PFSK-1 (cell line): ENCODE results near the gene CPLX4.

Experiments used
- FOXP2 ChIP-seq: optimal IDR thresholded peaks from 2 replicates; pipeline ENCODE3; 2011; ENCODE audit warnings: borderline replicate concordance, control low read depth, inconsistent platforms; ENCODE audit not compliant: insufficient read depth; ENCODE audit errors: extremely low read length, extremely low read depth
- POLR2AphosphoS5 ChIP-seq: IDR thresholded peaks from 2 replicates; pipeline ENCODE4 v1.6.1; 2012; ENCODE audit warnings: low read depth, mild to moderate bottlenecking, control low read depth, low read length, moderate library complexity
- REST ChIP-seq, 2 experiments: IDR thresholded peaks; 2 replicates each; pipeline versions ENCODE4 v1.6.1 to v1.8.0; 2011 to 2012; ENCODE audit warnings: low read depth in 2 of 2, low read length in 2 of 2, control low read depth in 1 of 2, inconsistent platforms in 1 of 2, mild to moderate bottlenecking in 1 of 2, moderate library complexity in 1 of 2; ENCODE audit not compliant: insufficient read depth in 1 of 2
- SIN3A ChIP-seq: IDR thresholded peaks from 2 replicates; pipeline ENCODE4 v1.6.1; 2012; ENCODE audit warnings: mild to moderate bottlenecking, low read length, moderate library complexity, borderline replicate concordance; ENCODE audit not compliant: insufficient read depth
- TAF1 ChIP-seq: IDR thresholded peaks from 2 replicates; pipeline ENCODE4 v1.6.1; 2012; ENCODE audit warnings: low read length, control low read depth, borderline replicate concordance; ENCODE audit not compliant: insufficient read depth

Gene CPLX4

GRCh38 chr18:59344996-59345395 lies 26.5 kb upstream of the CPLX4 start:
- TF ChIP-seq TAF1, result no peak
- no peak for TF ChIP-seq REST (IDR thresholded peaks at IDR 0.05; ENCODE audit: insufficient read depth in 1 of 2, low read depth in 2 of 2, low read length in 2 of 2)
- no peak for TF ChIP-seq SIN3A

DNA sequence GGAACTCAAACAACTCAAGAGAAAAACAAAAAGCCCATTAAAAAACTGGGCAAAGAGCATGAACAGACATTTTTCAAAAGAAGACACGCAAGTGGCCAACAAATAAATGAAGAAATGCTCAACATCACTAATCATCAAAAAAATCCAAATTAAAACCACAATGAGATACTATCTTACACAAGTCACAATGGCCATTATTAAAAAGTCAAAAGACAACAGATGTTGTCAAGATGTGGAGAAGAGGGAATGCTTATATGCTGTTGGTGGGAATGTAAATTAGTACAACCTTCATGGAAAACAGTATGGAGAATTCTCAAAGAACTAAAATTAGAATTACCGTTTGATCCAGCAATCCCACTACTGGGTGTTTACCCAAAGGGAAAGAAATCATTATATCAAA lies 25.5 kb upstream of the CPLX4 start:
- no peak for TF ChIP-seq TAF1
- no peak for TF ChIP-seq REST (IDR thresholded peaks at IDR 0.05; ENCODE audit: insufficient read depth in 1 of 2, low read depth in 2 of 2, low read length in 2 of 2)
- no peak for TF ChIP-seq FOXP2
- no peak for TF ChIP-seq SIN3A
- no peak for TF ChIP-seq POLR2AphosphoS5

- TF ChIP-seq TAF1 (no peak), FOXP2 (no peak), SIN3A (no peak), POLR2AphosphoS5 (no peak), REST (IDR thresholded peaks at IDR 0.05; ENCODE audit: insufficient read depth in 1 of 2, low read depth in 2 of 2, low read length in 2 of 2) (no peak)
Observed at GRCh38 chr18:59340817-59341216, 22.4 kb upstream of the CPLX4 start.

DNA sequence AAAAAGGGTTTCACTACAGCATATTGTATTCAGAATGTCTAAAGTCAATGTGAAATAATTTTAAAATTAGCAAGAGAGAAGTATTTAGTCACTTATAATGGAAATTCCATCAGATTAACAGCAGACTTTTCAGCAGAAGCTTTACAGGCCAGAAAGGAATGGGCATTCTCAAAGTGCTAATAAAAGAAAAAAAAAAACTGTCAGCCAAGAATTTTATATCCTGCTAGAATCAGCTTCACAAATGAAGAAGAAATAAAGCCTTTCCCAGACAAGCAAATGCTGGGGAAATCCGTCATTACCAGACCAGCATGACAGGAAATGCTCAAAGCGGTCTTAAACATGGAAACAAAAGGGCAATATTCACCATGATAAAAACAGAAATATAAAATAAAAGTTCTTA lies 21.9 kb upstream of the CPLX4 start:
- no peak for TF ChIP-seq FOXP2
- TF ChIP-seq POLR2AphosphoS5, result no peak
- no peak for TF ChIP-seq SIN3A
- TF ChIP-seq REST (IDR thresholded peaks at IDR 0.05; ENCODE audit: insufficient read depth in 1 of 2, low read depth in 2 of 2, low read length in 2 of 2), result no peak
- TF ChIP-seq TAF1, result no peak

GRCh38 chr18:59332986-59333385 lies 14.5 kb upstream of the CPLX4 start:
- TF ChIP-seq POLR2AphosphoS5, result no peak
- no peak for TF ChIP-seq SIN3A
- no peak for TF ChIP-seq REST (IDR thresholded peaks at IDR 0.05; ENCODE audit: insufficient read depth in 1 of 2, low read depth in 2 of 2, low read length in 2 of 2)
- TF ChIP-seq FOXP2, result no peak
- TF ChIP-seq TAF1, result no peak
